ENCODE measurements around the gene DISP3.

The DISP3 gene

GRCh38 chr1:11531943-11532342, 53.0 kb downstream of the DISP3 start:
- DNase-seq = no peak

GRCh38 chr1:11533790-11534787, 55.1 kb downstream of the DISP3 start:
- DNase-seq = no peak

DNA sequence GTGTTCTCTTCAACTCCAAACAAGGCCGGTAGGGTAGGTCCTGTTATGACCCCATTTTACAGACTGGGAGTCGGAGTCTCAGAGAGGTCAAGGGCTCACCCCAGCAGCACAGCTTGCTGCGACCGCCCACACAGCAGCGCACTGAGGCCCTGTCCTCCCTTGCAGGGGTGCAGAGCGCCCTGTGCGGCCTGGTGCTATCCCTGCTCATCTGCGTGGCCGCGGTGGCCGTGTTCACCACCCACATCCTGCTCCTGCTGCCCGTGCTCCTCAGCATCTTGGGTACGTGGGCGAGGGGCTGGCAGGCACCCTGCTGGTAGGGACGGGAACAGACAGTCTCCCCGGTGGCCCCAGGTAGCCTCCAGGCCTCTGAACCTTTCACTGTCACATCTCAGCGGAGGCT, 55.9 kb downstream of the DISP3 start:
- DNase-seq = no peak

DNA sequence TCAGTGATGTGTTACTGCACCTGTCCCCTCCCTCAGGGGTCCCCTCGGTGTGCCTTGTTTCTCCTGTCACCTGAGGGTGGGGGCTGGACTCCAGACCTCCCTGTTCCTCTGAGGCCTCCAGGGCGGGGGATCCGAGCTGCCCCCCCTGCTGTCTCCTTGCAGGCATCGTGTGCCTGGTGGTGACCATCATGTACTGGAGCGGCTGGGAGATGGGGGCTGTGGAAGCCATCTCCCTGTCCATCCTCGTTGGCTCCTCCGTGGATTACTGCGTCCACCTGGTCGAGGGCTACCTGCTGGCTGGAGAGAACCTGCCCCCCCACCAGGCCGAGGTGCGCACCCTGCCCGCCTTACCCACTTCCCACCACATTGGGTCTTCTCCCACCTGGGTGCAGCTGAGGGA, 56.4 kb downstream of the DISP3 start:
- no peak for DNase-seq

GRCh38 chr1:11535761-11536572, 57.0 kb downstream of the DISP3 start:
- no peak for DNase-seq

DNA sequence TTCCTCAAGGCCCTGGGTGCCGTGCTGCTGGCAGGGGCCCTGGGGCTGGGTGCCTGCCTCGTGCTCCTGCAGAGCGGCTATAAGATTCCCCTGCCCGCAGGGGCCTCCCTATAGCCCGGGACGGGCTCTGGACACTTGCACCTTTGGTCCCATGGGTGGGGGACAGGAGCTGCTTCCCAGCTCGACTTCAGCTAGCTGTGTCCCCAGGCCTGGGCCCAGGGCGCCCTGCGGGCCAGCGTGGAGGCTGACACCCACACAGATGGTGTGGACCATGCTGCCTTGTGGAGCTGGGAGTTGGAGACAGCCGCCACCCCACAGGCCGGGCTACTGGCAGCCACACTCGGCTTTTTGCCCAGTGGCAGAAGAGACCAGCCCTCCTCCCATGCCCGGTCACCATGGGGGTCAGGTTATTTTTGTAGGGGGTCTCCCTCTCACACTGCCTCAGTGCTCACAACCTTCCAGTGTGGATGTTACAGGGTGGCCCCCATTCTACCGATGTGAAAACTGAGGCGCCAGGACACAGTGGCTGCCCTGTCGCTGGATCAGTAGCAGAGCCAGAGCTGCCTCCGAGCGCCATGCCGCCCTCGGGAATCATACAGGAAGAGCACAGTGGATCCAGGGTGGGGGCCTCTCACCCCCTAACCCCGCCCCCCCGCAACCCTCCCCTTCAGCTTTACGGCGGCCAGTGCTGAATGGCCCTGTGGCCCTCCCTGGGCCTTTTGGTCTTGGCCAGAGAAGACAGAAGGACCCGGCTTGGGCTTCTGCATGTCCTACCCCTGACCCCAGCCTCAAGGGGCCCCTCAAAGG, 57.8 kb downstream of the DISP3 start:
- no peak for DNase-seq

DNA sequence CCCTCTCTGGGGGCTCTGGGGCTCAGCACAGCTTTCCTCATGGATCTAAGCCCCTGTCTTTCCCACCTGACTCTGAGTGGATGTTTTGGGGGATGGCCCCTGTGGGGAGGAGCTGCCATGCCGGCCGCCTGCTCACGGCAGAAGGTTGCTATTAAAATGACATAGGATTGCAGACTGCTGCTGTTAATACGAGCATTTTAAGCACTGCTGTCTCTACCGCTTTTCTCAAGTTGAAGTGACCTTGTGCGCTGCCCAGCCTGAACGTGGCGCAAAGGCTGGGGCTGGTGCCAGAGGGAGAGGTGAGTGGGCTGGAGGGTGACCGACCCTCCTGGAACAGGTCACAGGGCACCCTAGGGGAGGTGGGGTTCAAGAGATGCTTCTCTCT, 58.4 kb downstream of the DISP3 start:
- DNase-seq = no peak

- no peak for DNase-seq
These were observed 59.1 kb downstream of the DISP3 start for GRCh38 chr1:11537854-11538591.

GRCh38 chr1:11538886-11539285, 59.9 kb downstream of the DISP3 start:
- no peak for DNase-seq

DNA sequence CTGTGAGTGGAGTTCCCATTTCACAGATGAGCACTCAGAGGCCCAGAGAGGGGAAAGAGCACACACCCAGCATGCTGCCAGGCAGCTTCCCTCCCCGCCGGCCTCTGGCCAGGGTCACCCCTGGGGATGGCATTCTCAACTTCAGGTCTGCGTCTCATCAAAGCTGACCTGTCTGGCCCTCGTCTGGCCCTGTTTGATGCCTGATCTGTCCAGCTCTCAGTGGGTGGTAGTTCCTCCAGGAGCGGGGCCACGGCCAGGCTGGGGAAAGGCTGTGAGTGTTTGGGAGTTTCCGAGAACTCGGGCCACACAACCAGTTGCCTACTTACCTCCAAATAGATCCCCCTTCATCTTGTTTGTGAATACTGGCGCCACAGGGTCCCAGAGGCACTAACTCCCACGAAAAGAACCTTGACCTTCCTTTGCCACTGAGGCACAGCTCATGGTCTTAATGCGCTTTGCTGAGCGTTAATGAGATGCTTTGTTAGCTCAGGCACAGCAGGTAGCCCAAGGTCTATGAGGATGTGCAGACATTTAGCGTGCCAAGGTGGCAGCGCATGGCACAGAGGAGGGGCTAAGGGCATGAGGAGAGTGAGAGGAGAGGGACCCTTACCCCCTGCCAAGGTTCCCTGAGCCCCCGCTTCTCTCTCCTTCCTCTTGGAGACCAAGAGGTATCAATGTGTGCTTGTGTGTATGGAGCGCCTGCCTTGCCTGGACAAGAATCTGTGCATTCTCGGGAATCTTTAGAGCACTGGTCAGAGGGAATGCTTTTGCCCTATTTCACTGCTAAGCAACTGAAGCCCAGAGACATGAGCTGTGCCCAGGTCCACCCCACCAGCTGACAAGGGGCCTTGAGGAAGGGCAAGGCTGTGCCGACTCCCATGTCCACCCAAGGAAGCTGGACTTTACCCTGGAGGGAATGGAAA, 61.2 kb downstream of the DISP3 start:
- DNase-seq = no peak

- no peak for DNase-seq
These were observed 61.8 kb downstream of the DISP3 start for GRCh38 chr1:11540773-11541160.

- no peak for DNase-seq
These were observed 62.3 kb downstream of the DISP3 start for GRCh38 chr1:11541236-11541635.

DNA sequence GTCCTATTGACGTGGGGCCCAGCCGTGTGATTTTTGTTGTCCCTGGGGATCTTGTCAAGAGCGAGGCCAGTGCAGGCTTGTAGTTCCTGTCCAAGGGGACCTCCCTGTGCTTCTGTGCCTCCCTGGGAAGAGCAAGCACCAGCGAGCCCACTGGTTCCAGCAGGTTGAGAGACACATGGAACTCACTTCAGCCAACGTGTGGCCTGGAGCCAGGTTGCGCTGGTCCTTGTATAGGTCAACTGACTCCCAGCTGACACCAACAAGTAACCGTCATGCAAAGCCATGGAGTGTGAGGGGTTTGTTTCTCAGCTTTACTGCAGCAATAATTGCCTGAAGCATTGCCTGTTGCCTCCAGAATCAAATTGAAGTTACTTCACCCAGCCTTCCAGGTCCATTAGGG, 63.0 kb downstream of the DISP3 start:
- peak; percentile 21 for DNase-seq

DNA sequence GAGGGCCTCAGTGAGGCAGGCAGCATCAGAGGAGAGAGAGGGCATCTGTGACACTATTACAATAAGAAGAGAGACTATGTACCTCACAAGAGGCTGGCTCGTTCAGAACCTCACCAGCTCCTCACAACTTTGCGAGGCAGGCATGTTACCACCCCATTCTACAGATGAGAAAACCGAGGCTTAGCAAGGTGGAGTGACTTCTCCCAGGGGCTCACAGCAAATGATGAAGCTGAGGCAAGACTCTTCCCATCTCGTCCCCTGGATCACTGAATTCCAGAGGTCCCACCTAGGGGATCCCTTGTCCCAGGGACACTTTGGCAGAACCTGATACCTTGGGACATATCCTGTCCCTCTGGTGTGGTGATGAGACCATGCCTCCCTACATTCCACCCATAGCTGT, 64.4 kb downstream of the DISP3 start:
- DNase-seq = no peak

- DNase-seq = no peak
These were observed 64.8 kb downstream of the DISP3 start for GRCh38 chr1:11543796-11544195.

- no peak for DNase-seq
These were observed 67.5 kb downstream of the DISP3 start for GRCh38 chr1:11546456-11546855.

DNA sequence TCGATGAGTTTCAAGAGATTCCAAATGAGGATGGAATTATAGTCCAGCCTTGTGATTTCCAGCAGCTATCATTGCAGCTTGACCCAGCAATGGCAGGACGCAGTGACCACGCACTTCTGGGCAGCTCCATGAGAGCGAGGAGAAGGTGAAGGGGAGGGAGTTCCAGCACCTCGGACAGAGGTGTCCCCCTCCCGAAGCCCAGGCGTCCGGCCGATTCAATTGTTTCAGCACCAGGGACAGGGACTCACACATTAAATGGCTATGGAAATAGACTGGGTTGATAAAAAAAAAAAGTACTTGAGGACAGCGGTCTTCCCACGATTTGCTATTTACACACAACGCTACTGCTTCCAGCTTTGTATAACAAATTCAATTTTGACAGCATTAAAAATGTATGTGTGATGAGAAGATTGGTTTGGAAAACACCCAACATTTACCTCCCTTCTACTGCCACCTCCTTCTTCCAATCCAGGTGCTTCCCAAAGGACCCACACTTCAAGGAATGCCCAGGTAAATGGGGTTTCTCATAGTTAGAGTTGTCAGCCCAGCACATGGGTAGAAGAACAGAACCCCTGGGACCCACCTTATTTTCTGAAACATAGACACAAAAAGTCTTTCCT, 71.8 kb downstream of the DISP3 start:
- no peak for DNase-seq

DNA sequence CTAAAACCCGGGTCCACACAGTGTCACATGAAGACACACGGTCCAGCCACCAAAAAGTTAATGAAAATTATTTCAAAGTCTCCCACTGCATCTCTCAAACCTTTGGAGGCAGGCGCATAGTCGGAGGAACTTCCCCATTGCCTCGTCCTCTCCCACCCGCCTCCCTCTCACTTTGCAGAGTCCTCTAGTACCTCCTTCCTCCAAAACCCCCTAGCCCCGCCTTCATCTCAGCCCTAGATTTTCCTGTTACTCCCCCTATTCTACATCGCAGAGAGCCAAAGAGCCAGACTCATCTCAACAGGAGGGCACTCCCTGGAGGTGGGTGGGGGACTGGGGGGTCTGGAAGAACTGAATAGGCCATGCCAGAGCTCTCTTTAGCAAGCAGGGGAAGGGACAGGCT, 79.3 kb downstream of the DISP3 start:
- no peak for DNase-seq

DNA sequence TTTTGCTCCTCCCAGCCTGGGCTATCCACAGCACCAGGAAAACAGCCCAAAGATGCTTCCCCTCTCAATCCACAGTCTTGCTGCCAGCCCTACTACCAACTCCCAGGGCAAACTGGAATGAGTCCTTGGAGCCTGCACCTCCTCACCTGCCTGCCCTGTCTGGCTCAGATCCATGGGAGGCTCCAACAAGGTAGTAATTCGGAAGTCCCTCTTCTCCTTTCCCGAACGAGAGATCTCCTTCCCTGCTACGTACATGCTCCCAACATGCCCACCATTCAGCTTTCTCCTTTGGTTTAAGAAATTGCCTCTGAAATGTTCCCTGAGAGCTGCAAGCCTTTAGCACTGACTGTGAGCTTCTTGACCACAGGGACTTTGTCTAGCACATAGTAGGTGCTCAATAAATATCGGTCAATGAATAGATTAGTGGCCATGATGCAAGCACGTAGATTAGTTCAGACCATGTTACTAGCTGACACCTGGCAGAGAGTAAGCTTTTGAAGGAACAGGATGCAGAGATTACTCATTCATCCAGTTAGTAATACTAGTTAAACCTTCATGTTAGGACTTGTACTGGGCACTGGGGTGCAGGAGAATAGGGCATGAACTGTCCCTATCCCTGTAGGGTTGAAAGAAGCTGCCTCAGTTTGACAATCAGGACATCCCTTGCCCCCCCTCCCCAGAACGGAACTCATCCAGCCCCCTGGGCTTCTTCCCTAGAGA, 80.1 kb downstream of the DISP3 start:
- DNase-seq = no peak

GRCh38 chr1:11559591-11559970, 80.6 kb downstream of the DISP3 start:
- DNase-seq = no peak
